HG03521 (cell line): Measurements from ENCODE around the gene SRGN.
"Not testable (repeated sequence)": the region's sequence is repeated elsewhere in the genome, so short reads cannot be mapped to it uniquely, and the experiment has no call there.

Source experiments
- ATAC-seq: cut with Tn5 transposase; IDR thresholded peaks from one replicate; pipeline ENCODE4 v1.9.1; 2021; ENCODE audit warnings: mild to moderate bottlenecking, moderate library complexity; ENCODE audit not compliant: unreplicated experiment

SRGN gene

GRCh38 chr10:69125554-69125953, 37.7 kb downstream of the SRGN start:
- no peak for ATAC-seq

DNA sequence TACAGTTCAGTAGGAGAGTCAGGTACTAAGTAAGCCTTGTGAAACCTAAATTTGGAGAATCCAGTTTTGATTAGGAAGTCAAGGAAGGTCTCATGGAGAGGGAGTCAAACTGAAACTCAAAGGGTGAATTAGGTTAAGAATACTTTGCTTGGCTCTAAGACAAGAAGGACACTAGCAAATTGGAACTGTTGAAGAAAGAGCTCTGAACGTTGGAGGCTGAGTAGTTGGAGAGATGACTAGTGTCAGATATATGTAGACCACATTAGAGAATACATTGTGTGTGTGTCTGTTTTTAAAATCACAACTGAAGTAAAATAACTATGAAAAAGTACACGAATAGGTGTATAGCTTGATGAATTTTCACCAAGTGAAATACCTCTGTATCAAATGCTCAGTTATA, 42.3 kb downstream of the SRGN start:
- no peak for ATAC-seq

DNA sequence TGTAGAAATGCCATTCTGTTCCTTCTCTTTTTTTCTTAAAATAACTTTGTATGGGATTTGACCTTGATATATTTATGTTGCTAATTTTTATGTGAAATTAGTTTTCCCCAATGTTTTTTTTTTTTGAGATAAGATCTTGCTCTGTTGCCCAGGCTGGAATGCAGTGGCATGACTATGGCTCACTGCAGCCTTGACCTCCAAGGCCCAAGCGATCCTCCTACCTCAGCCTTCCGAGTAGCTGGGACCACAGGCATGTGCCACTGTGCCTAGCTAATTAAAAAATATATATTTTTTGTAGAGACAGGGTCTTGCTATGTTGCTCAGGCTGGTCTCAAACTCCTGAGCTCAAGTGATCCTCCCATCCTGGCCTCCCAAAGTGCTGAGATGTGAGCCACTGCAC, 52.1 kb downstream of the SRGN start:
- no peak for ATAC-seq

GRCh38 chr10:69141304-69141703, 53.4 kb downstream of the SRGN start:
- ATAC-seq: no peak

GRCh38 chr10:69142074-69142473, 54.2 kb downstream of the SRGN start:
- not testable (repeated sequence) for ATAC-seq

GRCh38 chr10:69142983-69143382, 55.1 kb downstream of the SRGN start:
- ATAC-seq: no peak

DNA sequence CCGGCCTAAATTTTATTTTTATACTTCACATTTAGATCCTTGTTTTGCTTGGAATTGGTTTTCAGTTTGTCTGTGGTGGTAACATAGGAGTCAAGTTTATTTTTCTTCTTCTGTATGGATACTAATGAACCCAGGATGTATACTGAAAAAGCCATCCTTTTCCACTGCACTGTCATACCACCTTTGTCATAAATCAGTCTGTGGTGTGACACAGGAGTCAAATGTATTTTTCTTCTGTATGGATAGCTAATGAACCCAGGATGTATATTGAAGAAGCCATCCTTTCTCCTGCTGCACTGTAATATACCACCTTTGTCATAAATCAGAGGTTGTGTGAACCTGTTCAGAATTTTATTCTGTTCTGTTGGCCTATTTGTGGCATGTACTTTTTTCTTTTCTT, 57.4 kb downstream of the SRGN start:
- ATAC-seq: no peak

DNA sequence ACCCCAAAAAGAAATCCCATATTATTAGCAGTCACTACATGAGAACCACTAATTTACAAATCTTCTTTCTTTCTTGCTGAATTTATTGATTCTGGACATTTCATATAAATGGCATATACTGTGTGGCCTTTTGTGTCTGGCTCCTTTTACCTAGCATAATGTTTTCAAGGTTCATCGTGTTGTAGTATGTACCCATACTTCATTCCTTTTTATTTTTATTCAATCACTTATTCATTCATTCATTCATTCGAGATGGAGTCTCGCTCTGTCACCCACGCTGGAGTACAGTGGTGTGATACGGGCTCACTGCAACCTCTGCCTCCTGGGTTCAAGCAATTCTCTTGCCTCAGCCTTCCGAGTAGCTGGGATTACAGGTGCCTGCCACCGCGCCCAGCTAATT, 58.0 kb downstream of the SRGN start:
- no peak for ATAC-seq

DNA sequence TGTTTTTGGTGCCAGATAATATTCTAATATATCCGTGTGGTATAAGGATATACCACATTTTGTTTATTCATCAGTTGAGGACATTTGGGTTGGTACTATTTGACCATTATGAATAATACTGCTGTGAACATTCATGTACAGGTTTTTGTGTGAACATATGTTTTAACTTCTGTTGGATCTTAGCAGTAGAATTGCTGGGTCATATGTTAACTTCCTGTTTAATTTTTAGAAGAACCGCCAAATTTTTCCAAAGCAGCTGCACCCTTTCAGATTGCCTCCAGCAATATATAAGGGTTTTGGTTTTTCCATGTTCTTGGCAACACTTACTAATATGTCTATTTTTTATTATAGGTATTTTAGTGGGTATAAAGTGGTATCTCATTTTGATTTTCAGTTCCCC, 58.9 kb downstream of the SRGN start:
- ATAC-seq: no peak

GRCh38 chr10:69151984-69152383, 64.1 kb downstream of the SRGN start:
- ATAC-seq: no peak

DNA sequence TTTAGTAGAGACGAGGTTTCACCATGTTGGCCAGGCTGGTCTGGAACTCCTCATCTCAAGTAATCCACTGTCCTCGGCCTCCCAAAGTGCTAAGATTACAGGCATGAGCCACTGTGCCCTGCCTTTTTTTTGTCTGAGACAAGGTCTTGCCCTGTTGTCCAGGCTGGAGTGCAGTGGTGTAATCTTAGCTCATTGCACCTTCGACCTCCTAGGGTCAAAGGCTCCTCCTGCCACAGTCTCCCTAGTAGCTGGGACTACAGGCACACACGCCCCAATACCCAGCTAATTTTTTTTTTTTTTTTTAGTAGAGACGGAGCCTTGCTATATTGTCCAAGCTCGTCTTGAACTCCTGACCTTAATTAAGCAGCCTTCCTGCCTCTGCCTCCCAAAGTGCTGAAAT, 65.3 kb downstream of the SRGN start:
- ATAC-seq: no peak
